Sigmoid colon (tissue), 4 donors: ENCODE results near the gene DOCK8.

Source experiments
- POLR2A ChIP-seq, 2 donors: fragments of 450-650 bp; IDR thresholded peaks; one replicate each; pipeline ENCODE4 v1.6.1; 2016; ENCODE audit warnings: antibody characterized with exemption in 2 of 2, mild to moderate bottlenecking in 2 of 2, moderate library complexity in 2 of 2
- POLR2AphosphoS5 ChIP-seq, 4 donors: sonication (generic); formaldehyde crosslinking; IDR thresholded peaks; one replicate each; pipeline ENCODE4 v1.6.1; 2017; ENCODE audit warnings: antibody characterized with exemption in 4 of 4
- TF ChIP-seq, protein P1 (sequence below), 4 experiments: fragments of 450-650 bp in 3 of 4; fragments of 200-600 bp in 1 of 4; IDR thresholded peaks; one replicate each; pipeline ENCODE4 v1.5.1; 2016 to 2019; ENCODE audit warnings: antibody characterized with exemption in 4 of 4, mild to moderate bottlenecking in 3 of 4, moderate library complexity in 2 of 4

DNA sequence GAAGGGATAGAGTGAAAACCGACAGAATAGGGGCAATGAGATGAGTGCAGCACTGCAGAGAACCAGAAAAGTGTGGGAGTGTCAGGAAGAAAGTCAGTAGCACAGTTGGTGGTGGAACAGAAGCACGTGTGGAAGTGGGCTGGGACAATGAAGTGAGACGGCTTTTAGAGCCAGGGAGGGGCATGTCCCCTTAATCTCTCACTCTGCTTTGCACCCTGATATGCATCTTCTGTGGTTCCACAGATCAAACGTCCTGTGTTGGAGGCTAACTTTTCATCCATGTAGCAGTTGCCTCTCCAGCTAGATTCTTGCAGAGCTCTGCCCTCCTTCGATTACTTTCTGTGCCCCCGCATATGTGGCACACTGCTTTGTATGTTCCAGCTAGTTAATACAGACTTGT, 163.6 kb downstream of the DOCK8 start:
- no peak for TF ChIP-seq POLR2AphosphoS5 (IDR thresholded peaks at IDR 0.05)
- TF ChIP-seq, protein P1, sequence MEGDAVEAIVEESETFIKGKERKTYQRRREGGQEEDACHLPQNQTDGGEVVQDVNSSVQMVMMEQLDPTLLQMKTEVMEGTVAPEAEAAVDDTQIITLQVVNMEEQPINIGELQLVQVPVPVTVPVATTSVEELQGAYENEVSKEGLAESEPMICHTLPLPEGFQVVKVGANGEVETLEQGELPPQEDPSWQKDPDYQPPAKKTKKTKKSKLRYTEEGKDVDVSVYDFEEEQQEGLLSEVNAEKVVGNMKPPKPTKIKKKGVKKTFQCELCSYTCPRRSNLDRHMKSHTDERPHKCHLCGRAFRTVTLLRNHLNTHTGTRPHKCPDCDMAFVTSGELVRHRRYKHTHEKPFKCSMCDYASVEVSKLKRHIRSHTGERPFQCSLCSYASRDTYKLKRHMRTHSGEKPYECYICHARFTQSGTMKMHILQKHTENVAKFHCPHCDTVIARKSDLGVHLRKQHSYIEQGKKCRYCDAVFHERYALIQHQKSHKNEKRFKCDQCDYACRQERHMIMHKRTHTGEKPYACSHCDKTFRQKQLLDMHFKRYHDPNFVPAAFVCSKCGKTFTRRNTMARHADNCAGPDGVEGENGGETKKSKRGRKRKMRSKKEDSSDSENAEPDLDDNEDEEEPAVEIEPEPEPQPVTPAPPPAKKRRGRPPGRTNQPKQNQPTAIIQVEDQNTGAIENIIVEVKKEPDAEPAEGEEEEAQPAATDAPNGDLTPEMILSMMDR (IDR thresholded peaks at IDR 0.05): no peak
- TF ChIP-seq POLR2A (IDR thresholded peaks at IDR 0.05): no peak
